ENCODE measurements around the gene NLN.

Gene NLN

GRCh38 chr5:65808251-65808741, 86.3 kb downstream of the NLN start:
- DNase-seq (ENCODE audit: low read depth) = no peak
- H3K4me3 ChIP-seq (ENCODE audit: control insufficient read depth, low read depth, low read length) = no peak overlapping the region
- TF ChIP-seq, protein P1, sequence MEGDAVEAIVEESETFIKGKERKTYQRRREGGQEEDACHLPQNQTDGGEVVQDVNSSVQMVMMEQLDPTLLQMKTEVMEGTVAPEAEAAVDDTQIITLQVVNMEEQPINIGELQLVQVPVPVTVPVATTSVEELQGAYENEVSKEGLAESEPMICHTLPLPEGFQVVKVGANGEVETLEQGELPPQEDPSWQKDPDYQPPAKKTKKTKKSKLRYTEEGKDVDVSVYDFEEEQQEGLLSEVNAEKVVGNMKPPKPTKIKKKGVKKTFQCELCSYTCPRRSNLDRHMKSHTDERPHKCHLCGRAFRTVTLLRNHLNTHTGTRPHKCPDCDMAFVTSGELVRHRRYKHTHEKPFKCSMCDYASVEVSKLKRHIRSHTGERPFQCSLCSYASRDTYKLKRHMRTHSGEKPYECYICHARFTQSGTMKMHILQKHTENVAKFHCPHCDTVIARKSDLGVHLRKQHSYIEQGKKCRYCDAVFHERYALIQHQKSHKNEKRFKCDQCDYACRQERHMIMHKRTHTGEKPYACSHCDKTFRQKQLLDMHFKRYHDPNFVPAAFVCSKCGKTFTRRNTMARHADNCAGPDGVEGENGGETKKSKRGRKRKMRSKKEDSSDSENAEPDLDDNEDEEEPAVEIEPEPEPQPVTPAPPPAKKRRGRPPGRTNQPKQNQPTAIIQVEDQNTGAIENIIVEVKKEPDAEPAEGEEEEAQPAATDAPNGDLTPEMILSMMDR (conservative IDR thresholded peaks at IDR 0.05; ENCODE audit: control insufficient read depth, insufficient read depth, low read depth, low read length) = no peak

- TF ChIP-seq, protein P1 (conservative IDR thresholded peaks at IDR 0.05; ENCODE audit: control insufficient read depth, insufficient read depth, low read depth, low read length) = no peak
- DNase-seq (ENCODE audit: low read depth) = peak; percentile 54
- no peak overlapping the region for H3K4me3 ChIP-seq (ENCODE audit: control insufficient read depth, low read depth, low read length)
Observed at GRCh38 chr5:65808818-65809217, 86.8 kb downstream of the NLN start.

DNA sequence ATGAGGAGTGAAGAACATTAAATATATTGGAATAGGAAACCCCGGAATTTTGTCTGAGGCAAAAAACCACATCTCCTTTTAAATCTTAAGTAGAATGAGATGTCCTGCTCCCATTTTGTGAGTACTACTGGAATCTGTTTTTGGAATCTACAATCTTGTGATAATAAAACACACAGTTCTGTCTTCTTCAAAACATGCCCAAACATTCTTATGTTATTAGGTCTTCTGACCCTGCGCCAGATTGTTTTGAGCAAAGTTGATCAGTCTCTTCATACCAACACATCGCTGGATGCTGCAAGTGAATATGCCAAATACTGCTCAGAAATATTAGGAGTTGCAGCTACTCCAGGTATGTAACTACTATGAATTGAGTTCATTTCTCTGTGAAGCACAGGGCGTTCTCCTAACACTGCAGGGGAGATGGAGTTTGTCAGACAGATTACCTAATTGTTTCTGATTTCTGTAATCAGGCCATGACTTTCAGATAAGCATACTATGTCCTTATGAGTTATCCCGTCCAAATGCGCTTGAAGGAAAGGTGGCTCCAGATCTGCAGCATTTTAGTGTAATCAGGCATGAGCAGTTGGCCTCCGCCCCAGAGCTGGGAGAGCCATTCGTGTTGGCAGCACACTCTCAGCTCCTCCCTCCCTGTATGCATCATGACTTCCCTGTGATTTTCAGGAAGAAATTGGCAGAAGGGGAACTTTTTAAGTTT, 88.0 kb downstream of the NLN start:
- TF ChIP-seq, protein P1 (conservative IDR thresholded peaks at IDR 0.05; ENCODE audit: control insufficient read depth, insufficient read depth, low read depth, low read length) = no peak
- peak; percentile 79 for DNase-seq (ENCODE audit: low read depth)
- no peak overlapping the region for H3K4me3 ChIP-seq (ENCODE audit: control insufficient read depth, low read depth, low read length)

- TF ChIP-seq, protein P1 (conservative IDR thresholded peaks at IDR 0.05; ENCODE audit: control insufficient read depth, insufficient read depth, low read depth, low read length) = no peak
- peak; percentile 65 for DNase-seq (ENCODE audit: low read depth)
- no peak overlapping the region for H3K4me3 ChIP-seq (ENCODE audit: control insufficient read depth, low read depth, low read length)
Observed at GRCh38 chr5:65811004-65811403, 89.0 kb downstream of the NLN start.

DNA sequence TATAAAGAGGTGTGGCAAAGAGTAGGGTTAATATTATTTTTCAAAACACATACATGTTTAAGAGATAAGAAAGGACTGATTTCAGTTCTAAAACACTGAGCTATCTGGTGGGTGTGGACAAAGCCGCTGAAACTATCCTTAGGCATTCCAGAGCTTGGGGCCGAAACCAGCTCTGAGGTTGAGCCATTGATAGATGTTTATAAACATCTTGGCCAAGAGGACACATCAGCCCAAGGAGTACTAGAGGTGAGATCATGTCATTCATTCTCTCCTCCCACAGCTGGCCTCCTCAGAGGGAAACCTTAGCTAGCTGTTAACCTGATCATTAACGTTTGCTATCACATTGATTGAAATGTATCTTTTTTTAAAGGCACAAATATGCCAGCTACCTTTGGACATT, 89.9 kb downstream of the NLN start:
- no peak overlapping the region for H3K4me3 ChIP-seq (ENCODE audit: control insufficient read depth, low read depth, low read length)
- TF ChIP-seq, protein P1 (conservative IDR thresholded peaks at IDR 0.05; ENCODE audit: control insufficient read depth, insufficient read depth, low read depth, low read length) = no peak
- DNase-seq (ENCODE audit: low read depth) = no peak

DNA sequence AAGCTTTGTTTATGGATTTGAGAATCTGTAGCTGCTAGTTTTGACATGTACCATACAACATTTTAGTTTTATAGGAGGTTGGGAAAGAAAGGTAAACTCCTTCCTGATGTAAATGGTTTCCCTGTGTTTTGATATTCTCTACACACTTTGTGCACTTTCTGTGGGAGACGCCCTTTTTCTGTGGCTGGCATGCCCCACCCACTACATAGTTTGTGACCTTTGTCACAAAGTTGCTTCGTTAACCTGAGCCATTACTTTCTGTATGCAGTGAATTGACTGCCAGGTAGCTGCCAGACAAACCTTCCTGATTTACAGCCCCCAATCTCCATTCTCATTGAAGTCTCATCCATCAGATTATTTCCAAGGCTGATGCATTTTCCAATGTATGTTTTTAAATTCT, 90.6 kb downstream of the NLN start:
- H3K4me3 ChIP-seq (ENCODE audit: control insufficient read depth, low read depth, low read length) = no peak overlapping the region
- DNase-seq (ENCODE audit: low read depth) = no peak
- TF ChIP-seq, protein P1 (conservative IDR thresholded peaks at IDR 0.05; ENCODE audit: control insufficient read depth, insufficient read depth, low read depth, low read length) = no peak
